Suprapubic skin (tissue), 4 donors: ENCODE data around the gene MIPOL1. TPM values are rescaled to one million over a fixed set of nuclear protein-coding genes. Genes with fewer than 3 reads are reported as not detected.

Experiments
- DNase-seq, 2 donors: peaks; one replicate each; pipeline ENCODE4 v3.0.0-alpha.2; 2019; ENCODE audit warnings: low spot score in 2 of 2
- H3K27ac ChIP-seq: fragments of 200-600 bp; sonication (generic); one replicate; pipeline ENCODE4 v1.5.1; 2019
- H3K27me3 ChIP-seq: fragments of 200-600 bp; sonication (generic); one replicate; pipeline ENCODE4 v1.5.1; 2019
- H3K36me3 ChIP-seq: fragments of 200-600 bp; sonication (generic); one replicate; pipeline ENCODE4 v1.5.1; 2019
- H3K4me1 ChIP-seq: fragments of 200-600 bp; sonication (generic); one replicate; pipeline ENCODE4 v1.5.1; 2019
- H3K4me3 ChIP-seq: fragments of 200-600 bp; sonication (generic); one replicate; pipeline ENCODE4 v1.5.1; 2019; ENCODE audit warnings: mild to moderate bottlenecking
- H3K9me3 ChIP-seq: fragments of 200-600 bp; sonication (generic); one replicate; pipeline ENCODE4 v1.5.1; 2019
- CTCF ChIP-seq, 2 donors: fragments of 200-600 bp in 1 of 2; fragments of 450-650 bp in 1 of 2; sonication (generic) in 1 of 2; IDR thresholded peaks; one replicate each; pipeline ENCODE4 v1.5.1; 2016 to 2019; ENCODE audit warnings: antibody characterized with exemption in 2 of 2, mild to moderate bottlenecking in 1 of 2, moderate library complexity in 1 of 2
- EP300 ChIP-seq: sonication (generic); formaldehyde crosslinking; IDR thresholded peaks from one replicate; pipeline ENCODE4 v1.6.1; 2017; ENCODE audit warnings: antibody characterized with exemption
- POLR2A ChIP-seq, 2 donors: fragments of 450-650 bp; IDR thresholded peaks; one replicate each; pipeline ENCODE4 v1.6.1; 2017; ENCODE audit warnings: antibody characterized with exemption in 2 of 2, mild to moderate bottlenecking in 2 of 2, moderate library complexity in 2 of 2
- POLR2AphosphoS5 ChIP-seq, 3 donors: sonication (generic); formaldehyde crosslinking; IDR thresholded peaks; one replicate each; pipeline ENCODE4 v1.6.1; 2017; ENCODE audit warnings: antibody characterized with exemption in 3 of 3
- WGBS: methylation state at CpG from one replicate; pipeline ENCODE4 v1.1.5; 2018; 5-methylcytosine and 5-hydroxymethylcytosine counted together
- total RNA-seq, 4 donors: library from RNA; depleted of rRNA; stranded (reverse); fragments of >200 nt; gene quantifications; one replicate each; pipeline ENCODE4 v1.1.0, GENCODE V29; 2016

The MIPOL1 gene
- total RNA-seq, 4 donors from 2014 or later, result 3.5 to 12.7 (median 7.6) TPM

- DNase-seq, result no peak
- 91% methylated on average over 3 of the region's 3 CpGs for WGBS
- Histone ChIP-seq H3K27me3 (no peaks in the 10 kb centered on the region), H3K36me3 (no peaks in the 10 kb centered on the region), H3K27ac (no peak overlapping the region), H3K4me3 (no peak overlapping the region), H3K9me3 (no peaks in the 10 kb centered on the region), H3K4me1 (no peaks in the 10 kb centered on the region)
- TF ChIP-seq CTCF (IDR thresholded peaks at IDR 0.05), result no peak
- TF ChIP-seq POLR2A (IDR thresholded peaks at IDR 0.05), result no peak
- TF ChIP-seq POLR2AphosphoS5 (IDR thresholded peaks at IDR 0.05), result no peak
- TF ChIP-seq EP300, result no peak
Measured at GRCh38 chr14:37165794-37166193, 31.9 kb upstream of the MIPOL1 start.

GRCh38 chr14:37167151-37168047 is 30.3 kb upstream of the MIPOL1 start:
- no peak for DNase-seq
- no peaks in the 10 kb centered on the region for H3K9me3 ChIP-seq
- no peaks in the 10 kb centered on the region for H3K36me3 ChIP-seq
- H3K27me3 ChIP-seq, result no peaks in the 10 kb centered on the region
- H3K4me1 ChIP-seq, result peaks cover 4% of the 10 kb centered on the region
- no peak overlapping the region for H3K27ac ChIP-seq
- H3K4me3 ChIP-seq, result no peak overlapping the region
- WGBS, result 80% methylated on average over 10 of the region's 10 CpGs
- TF ChIP-seq POLR2A (IDR thresholded peaks at IDR 0.05) (no peak), EP300 (no peak), CTCF (IDR thresholded peaks at IDR 0.05) (no peak), POLR2AphosphoS5 (IDR thresholded peaks at IDR 0.05) (no peak)

DNA sequence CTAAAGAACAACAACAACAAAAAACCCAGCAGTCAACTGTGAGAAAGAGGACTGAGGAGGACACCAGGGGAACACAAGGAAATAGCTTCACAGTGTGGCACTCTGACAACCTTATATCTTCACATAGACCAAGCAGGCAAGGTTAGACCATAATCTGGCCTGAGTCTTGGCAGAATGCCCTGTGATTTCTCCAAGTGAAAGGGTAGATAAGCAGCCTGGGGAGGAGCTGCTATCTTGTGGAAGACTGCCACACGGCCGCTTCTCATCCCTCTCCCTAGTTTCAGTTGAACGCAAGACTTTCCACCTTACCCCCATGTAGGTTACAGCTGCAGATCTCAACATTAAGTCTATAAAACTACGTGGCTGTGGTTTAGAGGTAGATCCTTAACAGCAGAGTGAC is 29.0 kb upstream of the MIPOL1 start:
- Histone ChIP-seq H3K4me1 (peaks cover 15% of the 10 kb centered on the region), H3K4me3 (no peak overlapping the region), H3K9me3 (no peaks in the 10 kb centered on the region), H3K27ac (no peak overlapping the region), H3K27me3 (no peaks in the 10 kb centered on the region), H3K36me3 (no peaks in the 10 kb centered on the region)
- DNase-seq, result no peak
- 82% methylated on average over 4 of the region's 4 CpGs for WGBS
- TF ChIP-seq EP300 (no peak), POLR2A (IDR thresholded peaks at IDR 0.05) (no peak), CTCF (IDR thresholded peaks at IDR 0.05) (no peak), POLR2AphosphoS5 (IDR thresholded peaks at IDR 0.05) (no peak)

GRCh38 chr14:37170237-37170636 is 27.5 kb upstream of the MIPOL1 start:
- TF ChIP-seq CTCF (IDR thresholded peaks at IDR 0.05) (no peak), EP300 (no peak), POLR2A (IDR thresholded peaks at IDR 0.05) (no peak), POLR2AphosphoS5 (IDR thresholded peaks at IDR 0.05) (no peak)
- H3K4me1 ChIP-seq, result peaks cover 15% of the 10 kb centered on the region
- no peak for DNase-seq
- H3K9me3 ChIP-seq, result no peaks in the 10 kb centered on the region
- WGBS, result 85% methylated on average over 8 of the region's 8 CpGs
- H3K4me3 ChIP-seq, result no peak overlapping the region
- H3K27me3 ChIP-seq, result no peaks in the 10 kb centered on the region
- no peaks in the 10 kb centered on the region for H3K36me3 ChIP-seq
- no peak overlapping the region for H3K27ac ChIP-seq

GRCh38 chr14:37170993-37171392 is 26.7 kb upstream of the MIPOL1 start:
- no peak overlapping the region for H3K27ac ChIP-seq
- H3K36me3 ChIP-seq, result no peaks in the 10 kb centered on the region
- peaks cover 15% of the 10 kb centered on the region for H3K4me1 ChIP-seq
- no peak overlapping the region for H3K4me3 ChIP-seq
- TF ChIP-seq POLR2A (IDR thresholded peaks at IDR 0.05) (no peak), CTCF (IDR thresholded peaks at IDR 0.05) (no peak), POLR2AphosphoS5 (IDR thresholded peaks at IDR 0.05) (no peak), EP300 (no peak)
- H3K27me3 ChIP-seq, result no peaks in the 10 kb centered on the region
- 72% methylated on average over 10 of the region's 10 CpGs for WGBS
- no peaks in the 10 kb centered on the region for H3K9me3 ChIP-seq
- no peak for DNase-seq
